ENCODE data around the gene SIM1. TPM values are rescaled to one million over a fixed set of nuclear protein-coding genes. Genes with fewer than 3 reads are reported as not detected.

The SIM1 gene
- total and polyA plus RNA-seq, 4 donors: under 0.01 TPM; not detected in 3

DNA sequence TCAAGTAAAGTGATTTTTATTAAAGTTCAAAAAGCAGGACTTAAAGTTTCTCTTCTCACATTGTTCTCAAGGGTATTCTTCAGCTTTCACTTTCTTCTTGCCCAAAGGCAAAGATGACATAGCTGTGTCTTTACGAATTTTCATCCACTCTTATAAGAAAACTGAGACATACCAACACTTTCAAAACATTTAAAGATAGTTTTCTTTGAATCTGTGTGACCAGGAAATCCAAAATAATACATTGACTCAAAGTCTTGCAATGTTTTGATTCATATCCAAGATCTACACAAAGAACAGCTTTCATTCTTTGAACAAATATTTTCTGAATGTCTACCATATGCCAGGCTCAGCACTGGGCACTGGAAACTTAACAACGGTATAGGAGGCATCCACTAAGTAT lies 117.9 kb downstream of the SIM1 start:
- H3K4me1 ChIP-seq (ENCODE audit: control insufficient read depth in 4 of 4, insufficient read depth in 4 of 4, low read length in 3 of 4): no peaks in the 10 kb centered on the region
- TF ChIP-seq, protein P1, sequence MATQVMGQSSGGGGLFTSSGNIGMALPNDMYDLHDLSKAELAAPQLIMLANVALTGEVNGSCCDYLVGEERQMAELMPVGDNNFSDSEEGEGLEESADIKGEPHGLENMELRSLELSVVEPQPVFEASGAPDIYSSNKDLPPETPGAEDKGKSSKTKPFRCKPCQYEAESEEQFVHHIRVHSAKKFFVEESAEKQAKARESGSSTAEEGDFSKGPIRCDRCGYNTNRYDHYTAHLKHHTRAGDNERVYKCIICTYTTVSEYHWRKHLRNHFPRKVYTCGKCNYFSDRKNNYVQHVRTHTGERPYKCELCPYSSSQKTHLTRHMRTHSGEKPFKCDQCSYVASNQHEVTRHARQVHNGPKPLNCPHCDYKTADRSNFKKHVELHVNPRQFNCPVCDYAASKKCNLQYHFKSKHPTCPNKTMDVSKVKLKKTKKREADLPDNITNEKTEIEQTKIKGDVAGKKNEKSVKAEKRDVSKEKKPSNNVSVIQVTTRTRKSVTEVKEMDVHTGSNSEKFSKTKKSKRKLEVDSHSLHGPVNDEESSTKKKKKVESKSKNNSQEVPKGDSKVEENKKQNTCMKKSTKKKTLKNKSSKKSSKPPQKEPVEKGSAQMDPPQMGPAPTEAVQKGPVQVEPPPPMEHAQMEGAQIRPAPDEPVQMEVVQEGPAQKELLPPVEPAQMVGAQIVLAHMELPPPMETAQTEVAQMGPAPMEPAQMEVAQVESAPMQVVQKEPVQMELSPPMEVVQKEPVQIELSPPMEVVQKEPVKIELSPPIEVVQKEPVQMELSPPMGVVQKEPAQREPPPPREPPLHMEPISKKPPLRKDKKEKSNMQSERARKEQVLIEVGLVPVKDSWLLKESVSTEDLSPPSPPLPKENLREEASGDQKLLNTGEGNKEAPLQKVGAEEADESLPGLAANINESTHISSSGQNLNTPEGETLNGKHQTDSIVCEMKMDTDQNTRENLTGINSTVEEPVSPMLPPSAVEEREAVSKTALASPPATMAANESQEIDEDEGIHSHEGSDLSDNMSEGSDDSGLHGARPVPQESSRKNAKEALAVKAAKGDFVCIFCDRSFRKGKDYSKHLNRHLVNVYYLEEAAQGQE (IDR thresholded peaks at IDR 0.05): no peak
- TF ChIP-seq HNF4G (IDR thresholded peaks at IDR 0.05): no peak
- TF ChIP-seq SP1 (IDR thresholded peaks at IDR 0.05): no peak
- no peak for TF ChIP-seq RAD21 (IDR thresholded peaks at IDR 0.05)
- TF ChIP-seq RXRA (IDR thresholded peaks at IDR 0.05): no peak
- TF ChIP-seq, protein P2, sequence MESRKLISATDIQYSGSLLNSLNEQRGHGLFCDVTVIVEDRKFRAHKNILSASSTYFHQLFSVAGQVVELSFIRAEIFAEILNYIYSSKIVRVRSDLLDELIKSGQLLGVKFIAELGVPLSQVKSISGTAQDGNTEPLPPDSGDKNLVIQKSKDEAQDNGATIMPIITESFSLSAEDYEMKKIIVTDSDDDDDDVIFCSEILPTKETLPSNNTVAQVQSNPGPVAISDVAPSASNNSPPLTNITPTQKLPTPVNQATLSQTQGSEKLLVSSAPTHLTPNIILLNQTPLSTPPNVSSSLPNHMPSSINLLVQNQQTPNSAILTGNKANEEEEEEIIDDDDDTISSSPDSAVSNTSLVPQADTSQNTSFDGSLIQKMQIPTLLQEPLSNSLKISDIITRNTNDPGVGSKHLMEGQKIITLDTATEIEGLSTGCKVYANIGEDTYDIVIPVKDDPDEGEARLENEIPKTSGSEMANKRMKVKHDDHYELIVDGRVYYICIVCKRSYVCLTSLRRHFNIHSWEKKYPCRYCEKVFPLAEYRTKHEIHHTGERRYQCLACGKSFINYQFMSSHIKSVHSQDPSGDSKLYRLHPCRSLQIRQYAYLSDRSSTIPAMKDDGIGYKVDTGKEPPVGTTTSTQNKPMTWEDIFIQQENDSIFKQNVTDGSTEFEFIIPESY (IDR thresholded peaks at IDR 0.05): no peak
- no peak for TF ChIP-seq NR2F2 (IDR thresholded peaks at IDR 0.05)
- TF ChIP-seq TAF1 (conservative IDR thresholded peaks at IDR 0.05): no peak
- no peak for TF ChIP-seq EGR1 (IDR thresholded peaks at IDR 0.05; ENCODE audit: low read depth in 2 of 2)
- TF ChIP-seq FOXA1 (IDR thresholded peaks at IDR 0.05): no peak
- TF ChIP-seq, protein P3, sequence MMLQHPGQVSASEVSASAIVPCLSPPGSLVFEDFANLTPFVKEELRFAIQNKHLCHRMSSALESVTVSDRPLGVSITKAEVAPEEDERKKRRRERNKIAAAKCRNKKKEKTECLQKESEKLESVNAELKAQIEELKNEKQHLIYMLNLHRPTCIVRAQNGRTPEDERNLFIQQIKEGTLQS (IDR thresholded peaks at IDR 0.05): no peak
- H3K36me3 ChIP-seq (ENCODE audit: control insufficient read depth in 4 of 4, insufficient read depth in 3 of 4, low read depth in 1 of 4, low read length in 3 of 4): no peaks in the 10 kb centered on the region
- no peak for DNase-seq (ENCODE audit: low spot score)
- H3K27ac ChIP-seq (ENCODE audit: low read depth in 1 of 2, low read length in 2 of 2): no peak overlapping the region
- 71% methylated on average over 2 of the region's 2 CpGs for WGBS
- H3K9me3 ChIP-seq (ENCODE audit: control insufficient read depth in 4 of 4, low read length in 3 of 4): no peaks in the 10 kb centered on the region
- no peak overlapping the region for H3K4me3 ChIP-seq (ENCODE audit: low read depth in 1 of 3, low read length in 3 of 3)
- no peaks in the 10 kb centered on the region for H3K27me3 ChIP-seq (ENCODE audit: control insufficient read depth in 4 of 4, insufficient read depth in 4 of 4, low read length in 3 of 4)
- no peak overlapping the region for H3K9ac ChIP-seq (ENCODE audit: low read depth in 1 of 2, low read length in 2 of 2)

DNA sequence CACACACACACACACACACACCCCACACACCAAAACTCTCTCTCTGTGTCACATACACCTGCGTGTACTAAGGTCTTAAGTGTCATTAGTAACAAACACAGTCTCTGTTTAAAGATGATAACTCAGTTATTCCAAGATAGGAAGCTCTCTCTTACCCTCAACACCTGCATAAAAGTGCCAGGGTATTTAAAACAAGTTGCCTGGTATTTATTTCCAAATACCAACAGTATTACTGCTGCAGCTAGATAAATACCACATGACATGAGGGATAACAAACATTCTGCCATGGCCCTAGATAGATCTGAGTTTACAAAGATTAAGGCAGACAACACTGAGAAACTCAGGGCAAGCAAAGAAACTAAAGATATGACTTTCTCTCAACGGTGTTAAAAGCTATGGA lies 118.5 kb downstream of the SIM1 start:
- H3K4me3 ChIP-seq (ENCODE audit: low read depth in 1 of 3, low read length in 3 of 3): no peak overlapping the region
- H3K9ac ChIP-seq (ENCODE audit: low read depth in 1 of 2, low read length in 2 of 2): no peak overlapping the region
- H3K4me1 ChIP-seq (ENCODE audit: control insufficient read depth in 4 of 4, insufficient read depth in 4 of 4, low read length in 3 of 4): no peaks in the 10 kb centered on the region
- DNase-seq (ENCODE audit: low spot score): no peak
- WGBS: 34% methylated on average over 2 of the region's 2 CpGs
- no peaks in the 10 kb centered on the region for H3K27me3 ChIP-seq (ENCODE audit: control insufficient read depth in 4 of 4, insufficient read depth in 4 of 4, low read length in 3 of 4)
- no peaks in the 10 kb centered on the region for H3K9me3 ChIP-seq (ENCODE audit: control insufficient read depth in 4 of 4, low read length in 3 of 4)
- H3K36me3 ChIP-seq (ENCODE audit: control insufficient read depth in 4 of 4, insufficient read depth in 3 of 4, low read depth in 1 of 4, low read length in 3 of 4): no peaks in the 10 kb centered on the region
- TF ChIP-seq HNF4A (conservative IDR thresholded peaks at IDR 0.05) (no peak), NR2F2 (IDR thresholded peaks at IDR 0.05) (no peak), GABPA (IDR thresholded peaks at IDR 0.05 in 1 of 2, conservative IDR thresholded peaks at IDR 0.05 in 1 of 2) (no peak), RXRA (IDR thresholded peaks at IDR 0.05) (no peak), FOXA2 (IDR thresholded peaks at IDR 0.05) (no peak), FOXA1 (IDR thresholded peaks at IDR 0.05) (no peak)
- TF ChIP-seq, protein P4, sequence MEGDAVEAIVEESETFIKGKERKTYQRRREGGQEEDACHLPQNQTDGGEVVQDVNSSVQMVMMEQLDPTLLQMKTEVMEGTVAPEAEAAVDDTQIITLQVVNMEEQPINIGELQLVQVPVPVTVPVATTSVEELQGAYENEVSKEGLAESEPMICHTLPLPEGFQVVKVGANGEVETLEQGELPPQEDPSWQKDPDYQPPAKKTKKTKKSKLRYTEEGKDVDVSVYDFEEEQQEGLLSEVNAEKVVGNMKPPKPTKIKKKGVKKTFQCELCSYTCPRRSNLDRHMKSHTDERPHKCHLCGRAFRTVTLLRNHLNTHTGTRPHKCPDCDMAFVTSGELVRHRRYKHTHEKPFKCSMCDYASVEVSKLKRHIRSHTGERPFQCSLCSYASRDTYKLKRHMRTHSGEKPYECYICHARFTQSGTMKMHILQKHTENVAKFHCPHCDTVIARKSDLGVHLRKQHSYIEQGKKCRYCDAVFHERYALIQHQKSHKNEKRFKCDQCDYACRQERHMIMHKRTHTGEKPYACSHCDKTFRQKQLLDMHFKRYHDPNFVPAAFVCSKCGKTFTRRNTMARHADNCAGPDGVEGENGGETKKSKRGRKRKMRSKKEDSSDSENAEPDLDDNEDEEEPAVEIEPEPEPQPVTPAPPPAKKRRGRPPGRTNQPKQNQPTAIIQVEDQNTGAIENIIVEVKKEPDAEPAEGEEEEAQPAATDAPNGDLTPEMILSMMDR (IDR thresholded peaks at IDR 0.05; ENCODE audit: low read depth, low read length, missing input control): no peak
- TF ChIP-seq, protein P3 (IDR thresholded peaks at IDR 0.05): no peak
- TF ChIP-seq, protein P2 (IDR thresholded peaks at IDR 0.05): no peak
- no peak overlapping the region for H3K27ac ChIP-seq (ENCODE audit: low read depth in 1 of 2, low read length in 2 of 2)

Measured in liver (tissue), 9 donors.